ENCODE results near the gene SRGAP2C.
A peak's percentile ranks its signal among the peaks of the same experiment; 100 is the strongest.
"Not testable (repeated sequence)": the region's sequence is repeated elsewhere in the genome, so short reads cannot be mapped to it uniquely, and the experiment has no call there.

Gene SRGAP2C

DNA sequence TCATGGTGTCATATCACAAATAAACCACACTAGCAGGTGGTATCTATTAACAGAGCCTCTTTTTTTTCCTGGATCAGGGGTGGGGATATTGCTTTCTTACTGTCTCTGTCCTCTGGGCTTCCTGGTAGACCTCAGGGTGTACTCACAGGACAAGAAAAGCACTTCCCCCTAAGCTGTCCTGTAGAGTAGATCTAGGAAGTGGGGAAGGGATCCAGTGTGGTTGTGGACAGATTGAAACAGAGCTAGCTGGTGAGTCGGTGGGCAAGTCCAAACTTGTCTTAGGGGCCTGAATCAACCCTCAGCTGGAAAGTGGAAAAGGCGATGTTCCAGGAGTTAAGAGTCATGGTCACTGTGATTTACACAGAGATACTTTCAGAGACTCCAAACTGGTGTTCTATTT, 96.7 kb downstream of the SRGAP2C start:
- DNase-seq = not testable (repeated sequence)

DNA sequence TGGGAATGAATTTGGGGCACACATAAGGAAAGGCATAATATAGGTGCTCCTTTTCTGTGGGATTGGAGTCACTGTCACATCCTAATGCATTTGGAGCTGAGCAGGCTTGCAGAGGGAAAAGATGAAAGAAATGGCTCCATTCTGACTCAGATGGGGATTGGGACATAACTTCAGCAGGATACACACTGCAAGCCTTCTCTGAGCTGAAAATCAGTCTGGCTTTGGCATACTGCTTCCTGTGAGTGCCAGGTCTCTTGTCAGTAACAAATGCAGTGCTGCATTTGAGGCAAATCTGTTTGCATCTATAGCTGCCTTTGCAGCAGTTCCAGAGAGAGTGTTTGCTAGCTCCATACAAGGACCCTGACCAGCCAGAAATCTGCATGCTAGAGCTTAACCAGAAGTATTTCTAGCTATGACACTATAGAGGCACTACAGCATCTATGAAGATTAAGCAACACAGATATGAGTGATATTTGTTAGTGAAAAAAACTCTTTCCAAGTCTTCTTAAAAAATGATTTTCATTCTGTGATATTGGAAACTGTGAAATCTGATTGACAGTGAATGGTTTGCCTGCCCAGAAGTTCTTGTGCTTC, 98.9 kb downstream of the SRGAP2C start:
- DNase-seq = peak; percentile 15

DNA sequence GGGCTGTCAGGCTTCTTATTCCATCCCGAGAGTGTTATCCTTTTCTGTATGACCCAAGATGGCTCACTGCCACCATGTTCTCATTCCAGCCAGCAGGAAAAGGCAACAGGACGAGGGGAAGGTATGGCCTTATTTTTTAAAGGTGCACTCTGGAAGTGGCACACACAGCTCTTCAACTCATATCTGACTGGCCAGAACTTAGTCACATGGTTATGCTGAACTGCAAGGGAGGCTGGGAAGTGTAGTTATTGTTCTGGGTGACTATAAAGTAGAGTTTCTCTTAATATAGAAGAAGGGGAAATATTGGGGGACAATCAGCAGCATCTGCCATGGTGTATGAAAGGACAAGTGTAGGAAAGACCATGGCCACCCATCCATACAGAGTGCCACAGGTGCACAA, 107.8 kb downstream of the SRGAP2C start:
- not testable (repeated sequence) for DNase-seq

DNA sequence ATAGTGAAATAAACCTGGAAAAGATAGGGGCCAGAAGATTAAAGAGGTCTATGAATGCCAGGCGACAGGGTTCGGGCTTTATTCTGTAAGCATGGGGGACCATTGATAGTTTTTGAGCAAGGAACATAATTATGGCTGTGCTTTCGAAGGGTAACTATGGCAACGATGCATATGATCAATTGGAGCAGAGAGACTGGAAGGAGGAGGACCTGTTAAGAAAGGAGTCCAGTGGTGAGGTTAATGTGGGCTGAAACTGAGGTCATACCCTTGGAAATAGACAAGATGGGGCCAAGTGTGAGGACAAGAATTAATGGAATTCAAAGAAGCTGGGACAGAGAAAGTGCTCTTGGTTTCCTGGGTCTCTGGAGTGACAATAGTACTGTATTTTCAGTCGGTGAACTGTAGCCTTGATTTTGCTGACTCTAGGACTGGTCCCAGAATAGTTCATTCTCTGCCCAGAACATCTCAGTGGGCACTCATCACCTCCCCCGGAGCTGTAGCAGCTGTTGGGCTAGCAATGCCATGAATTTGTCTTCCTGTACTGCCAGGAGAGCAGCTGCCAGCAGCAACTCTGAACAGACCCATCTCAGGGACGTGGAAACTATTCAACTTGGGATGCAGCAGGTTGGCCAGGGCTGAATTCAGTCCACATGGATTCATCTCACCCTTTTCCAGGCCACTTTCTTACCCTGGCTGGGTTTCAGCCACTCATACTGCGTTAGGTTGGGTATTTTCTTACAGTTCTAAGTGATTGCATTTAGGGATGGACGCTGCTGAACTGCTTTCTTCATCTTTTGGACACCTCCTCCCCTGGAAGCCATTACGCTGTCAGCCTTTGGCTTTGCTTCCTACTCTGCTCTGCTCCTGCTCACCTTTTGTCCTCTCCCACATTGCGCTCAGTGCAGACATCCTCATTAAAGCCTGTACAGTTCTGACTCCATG, 108.8 kb downstream of the SRGAP2C start:
- not testable (repeated sequence) for DNase-seq

DNA sequence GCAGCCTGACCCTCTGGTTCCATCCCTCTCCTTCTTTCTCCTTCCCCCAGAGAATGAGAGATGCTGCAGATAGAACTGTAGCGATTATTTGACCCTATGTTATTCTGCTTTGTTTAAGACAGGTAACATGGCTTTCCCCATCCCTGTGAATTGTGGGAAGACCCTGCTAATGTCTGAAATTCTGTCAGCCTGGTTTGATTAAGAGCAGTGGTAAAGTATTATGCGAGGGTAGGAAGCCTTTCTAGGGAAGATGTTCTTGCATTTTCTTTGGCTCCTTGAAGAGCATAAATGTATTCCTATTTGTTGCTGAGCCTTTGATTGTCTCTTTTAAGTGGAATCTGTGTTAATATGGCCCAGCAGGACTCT, 109.4 kb downstream of the SRGAP2C start:
- DNase-seq = not testable (repeated sequence)

DNA sequence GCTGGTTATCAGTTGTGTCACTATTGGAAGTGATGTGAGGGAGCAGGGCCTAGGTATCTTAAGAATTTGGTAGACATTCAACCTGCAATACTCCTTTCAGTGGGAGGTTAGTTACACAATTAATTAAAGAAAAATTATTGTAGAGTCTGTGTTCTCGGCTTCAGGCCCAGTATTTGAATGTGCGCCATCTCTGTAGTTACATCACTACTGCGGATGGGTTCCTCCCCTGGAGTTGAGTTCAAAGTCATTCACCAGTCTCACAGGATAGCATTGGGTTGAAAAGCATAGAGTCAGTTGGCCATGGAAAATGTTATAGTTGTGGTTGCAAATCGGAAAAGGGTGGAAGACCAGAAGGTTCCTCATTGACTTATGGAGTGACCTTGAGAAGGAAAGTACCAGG, 111.8 kb downstream of the SRGAP2C start:
- DNase-seq = not testable (repeated sequence)

DNA sequence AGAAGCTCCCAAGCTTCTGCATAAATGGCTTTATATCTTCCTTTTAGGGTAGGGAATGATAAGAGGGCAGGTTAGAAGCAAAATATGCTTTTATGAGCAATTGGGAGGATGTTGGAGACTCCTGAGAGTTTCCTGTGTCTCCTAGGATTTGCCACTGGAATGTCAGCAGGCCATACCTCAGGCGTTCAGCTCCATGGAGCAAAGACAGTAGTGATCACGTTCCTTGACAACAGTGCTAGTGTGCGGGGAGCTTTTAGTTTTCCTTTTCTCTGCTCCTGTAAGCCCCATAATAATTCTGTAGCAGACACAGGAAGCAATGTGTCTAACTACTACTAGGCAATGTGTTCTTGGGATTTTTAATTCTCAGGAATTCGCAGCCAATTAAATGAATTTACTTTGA, 113.8 kb downstream of the SRGAP2C start:
- DNase-seq = not testable (repeated sequence)

DNA sequence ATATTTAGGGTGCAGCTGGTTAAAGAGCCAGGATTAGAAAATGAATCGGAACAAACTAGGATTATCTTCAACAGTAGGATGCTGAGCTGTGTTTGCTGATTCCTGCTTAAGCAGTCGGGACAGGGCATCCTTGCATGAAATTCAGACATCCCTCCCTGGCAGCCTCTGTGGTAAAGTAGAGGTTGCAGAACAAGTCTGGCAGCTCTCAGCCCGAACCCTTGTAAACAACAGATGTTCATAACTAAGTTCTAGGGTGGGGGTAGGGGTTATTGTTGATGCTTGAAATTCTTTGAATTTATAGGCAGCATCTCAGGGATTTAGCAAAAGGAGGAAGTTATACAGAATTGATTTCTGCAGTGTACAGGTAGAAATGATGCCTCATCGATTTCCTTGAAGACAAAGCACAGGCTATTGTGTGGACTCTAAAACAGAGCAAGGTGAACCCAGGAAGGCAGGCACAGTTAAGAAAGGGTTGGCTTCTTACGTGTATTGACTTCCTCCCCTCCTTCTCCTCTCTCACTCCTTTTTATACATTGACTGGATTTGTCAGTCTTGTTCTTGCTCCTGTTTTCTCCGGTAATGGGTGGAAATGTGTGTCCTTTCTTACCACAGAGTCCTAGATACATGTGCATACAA, 114.9 kb downstream of the SRGAP2C start:
- DNase-seq = not testable (repeated sequence)

DNA sequence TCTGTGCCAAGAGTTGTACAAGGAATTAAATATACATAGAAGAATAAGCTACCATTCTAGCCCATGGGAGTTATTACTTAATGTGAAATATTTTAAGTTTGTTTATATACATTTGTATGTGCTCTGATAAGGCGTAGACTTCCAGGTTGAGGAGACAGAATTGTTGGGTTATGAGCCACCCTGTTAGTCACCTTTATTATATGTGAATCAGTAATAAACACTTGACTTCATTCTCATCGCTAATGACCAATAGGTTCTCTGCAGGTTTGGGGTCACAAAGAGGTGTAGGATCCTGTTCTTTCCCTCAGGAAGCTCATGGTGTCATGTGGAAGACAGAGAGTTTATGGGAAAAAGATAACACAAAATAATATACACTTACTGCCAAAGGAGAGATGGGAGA, 117.1 kb downstream of the SRGAP2C start:
- DNase-seq = not testable (repeated sequence)

DNA sequence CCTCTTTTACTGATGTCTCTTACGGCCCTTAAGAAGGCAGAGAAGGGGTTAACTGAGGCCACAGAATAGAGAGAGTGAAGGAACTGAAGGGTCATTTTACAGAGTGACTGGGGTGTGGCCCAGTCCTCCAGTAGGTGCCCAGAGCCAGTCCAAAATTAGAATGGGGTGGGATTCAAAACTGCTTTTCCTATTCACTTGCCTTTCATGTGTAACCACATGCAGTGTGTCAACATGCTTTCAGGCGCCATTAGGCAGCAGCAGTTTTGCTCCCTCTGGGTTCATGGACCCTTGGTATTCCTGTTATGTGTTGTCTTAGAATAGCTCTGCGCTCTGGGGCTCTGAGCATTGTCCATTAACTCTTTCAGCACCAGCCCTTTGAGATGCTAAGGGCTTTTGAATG, 123.0 kb downstream of the SRGAP2C start:
- not testable (repeated sequence) for DNase-seq

DNA sequence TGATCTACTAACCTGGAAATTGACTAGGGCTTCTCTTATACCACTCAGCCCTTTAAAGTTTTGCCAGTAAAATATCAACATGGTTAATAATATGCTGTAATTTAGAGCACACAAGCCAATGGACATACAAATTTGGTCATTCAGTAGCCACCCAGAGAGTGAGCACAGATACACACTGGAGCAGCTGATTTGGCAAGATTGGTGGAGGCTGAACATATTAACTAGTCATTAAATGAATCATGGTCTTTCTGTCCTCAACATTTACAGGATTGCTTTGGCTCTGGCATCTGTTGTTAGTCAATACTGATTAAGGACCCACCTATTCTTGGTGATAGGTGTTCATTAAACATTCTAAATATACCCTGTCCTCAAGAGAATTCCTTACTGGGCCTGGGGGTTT, 130.7 kb downstream of the SRGAP2C start:
- not testable (repeated sequence) for DNase-seq

DNA sequence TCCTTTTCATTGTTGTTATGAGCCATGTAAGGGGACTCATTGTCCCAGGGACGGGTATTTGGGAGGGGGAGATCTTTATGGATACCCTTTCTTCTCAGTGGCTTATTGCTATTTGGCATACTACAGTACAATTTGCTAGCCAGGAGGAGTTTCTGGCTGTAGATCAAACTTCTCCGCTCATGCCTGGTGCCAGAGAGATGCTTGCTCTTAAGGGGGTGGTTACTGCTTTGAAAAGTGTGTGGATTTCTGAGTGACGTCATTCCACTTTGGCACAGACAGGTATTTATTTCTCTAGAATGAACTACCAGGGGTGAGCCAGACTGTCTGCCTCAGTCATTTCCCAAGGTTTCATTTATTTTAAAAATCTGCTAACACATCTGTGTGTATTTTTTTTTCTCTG, 131.3 kb downstream of the SRGAP2C start:
- DNase-seq = not testable (repeated sequence)

DNA sequence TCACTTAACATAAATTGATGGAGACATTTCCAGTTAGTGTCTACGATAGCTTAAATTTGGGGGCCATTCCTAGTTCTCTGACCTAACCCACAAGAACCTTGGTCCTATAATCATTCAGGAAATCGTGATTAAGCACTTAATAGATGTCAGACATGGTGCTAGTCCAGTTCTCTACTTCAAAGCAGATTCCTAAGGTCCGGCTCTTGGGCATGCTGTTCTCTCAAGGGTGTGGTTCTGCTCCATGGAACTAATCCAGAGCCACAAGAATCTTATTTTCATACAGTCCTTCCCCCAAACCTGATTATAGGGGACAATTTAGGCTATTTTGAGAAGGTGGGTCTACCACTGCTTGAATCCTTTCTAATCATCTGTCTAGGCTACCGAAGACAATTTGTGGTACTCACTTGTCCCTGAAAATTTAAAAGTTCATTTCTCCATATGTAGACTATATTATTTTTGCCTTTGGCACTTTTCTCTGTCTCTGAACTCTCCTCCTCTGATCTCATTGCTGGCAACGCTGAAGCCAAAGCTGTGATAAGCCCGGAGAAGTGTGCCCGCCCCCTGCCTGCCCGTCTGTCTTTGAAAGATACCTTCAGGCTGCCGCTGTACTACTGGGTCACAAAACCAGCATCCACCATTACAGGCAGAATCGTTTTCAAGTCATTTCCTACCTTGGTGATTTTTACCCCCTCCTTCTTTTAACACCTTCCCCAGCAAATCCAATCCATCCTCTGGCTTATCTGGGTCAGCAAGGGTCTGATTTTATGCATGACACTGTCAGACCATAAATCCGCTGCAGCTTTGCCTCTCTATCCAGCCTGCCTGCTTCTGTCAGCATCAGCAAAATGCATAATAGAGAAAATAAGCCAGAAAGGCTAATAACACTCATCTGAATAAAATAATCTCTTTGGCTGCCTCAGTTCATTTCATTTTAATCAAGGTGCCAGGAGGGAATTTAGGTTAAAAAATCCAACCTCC, 133.0 kb downstream of the SRGAP2C start:
- DNase-seq = not testable (repeated sequence)

DNA sequence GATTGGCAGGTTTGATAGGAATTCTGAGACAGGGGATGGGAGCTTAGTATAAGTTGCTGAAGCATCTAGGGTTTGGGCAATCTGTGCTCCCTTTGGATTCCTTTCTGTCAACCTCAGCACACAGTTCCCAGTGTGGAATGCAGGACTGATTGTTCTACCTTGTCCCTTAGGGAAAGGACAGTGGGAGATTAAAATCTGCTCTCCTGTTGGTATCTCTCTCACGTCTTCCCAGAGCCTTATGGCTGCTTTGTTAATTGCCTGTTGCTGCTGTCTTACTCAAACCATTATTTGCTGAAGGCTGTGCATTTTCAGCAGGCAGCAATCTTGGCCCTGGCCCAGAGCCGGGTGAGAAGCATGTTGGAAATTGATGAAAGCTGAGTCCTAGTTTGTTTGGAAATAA, 133.9 kb downstream of the SRGAP2C start:
- DNase-seq = not testable (repeated sequence)

DNA sequence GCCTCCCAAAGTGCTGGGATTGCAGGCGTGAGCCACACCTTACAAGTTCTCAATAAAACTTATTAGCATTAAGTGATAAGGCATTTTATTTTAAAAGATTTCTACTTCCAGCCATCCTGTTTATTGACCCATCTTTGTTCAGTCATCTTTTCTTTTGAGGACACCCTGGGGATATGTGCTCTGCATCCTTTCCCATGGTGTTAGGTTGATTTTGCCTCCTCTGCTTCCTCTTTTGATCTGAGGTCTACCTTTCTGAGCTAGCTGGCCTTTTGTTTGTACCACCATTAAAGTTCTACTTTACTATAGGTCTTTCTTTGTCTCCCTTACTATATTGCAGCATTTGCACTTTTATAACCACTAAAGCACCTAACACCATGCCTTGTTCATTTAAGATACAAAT, 136.9 kb downstream of the SRGAP2C start:
- DNase-seq = not testable (repeated sequence)

DNA sequence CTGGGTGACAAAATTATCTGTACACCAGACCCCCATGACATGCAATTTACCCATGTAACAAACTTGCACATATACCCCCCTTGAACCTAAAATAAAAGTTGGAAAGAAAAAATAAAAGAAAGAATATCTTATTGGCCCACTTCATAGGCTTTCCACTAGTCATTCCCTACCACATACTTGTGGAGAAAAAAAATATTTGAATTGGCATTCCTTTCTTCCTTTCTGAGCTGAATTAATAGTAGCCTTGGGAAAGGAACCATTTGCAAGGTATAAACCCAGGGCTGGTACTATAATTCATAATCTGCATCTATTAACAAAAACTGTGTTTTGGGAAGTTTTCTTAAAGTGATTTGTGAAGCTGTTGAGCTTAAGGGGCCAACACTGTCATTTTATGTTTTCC, 140.0 kb downstream of the SRGAP2C start:
- DNase-seq = not testable (repeated sequence)

DNA sequence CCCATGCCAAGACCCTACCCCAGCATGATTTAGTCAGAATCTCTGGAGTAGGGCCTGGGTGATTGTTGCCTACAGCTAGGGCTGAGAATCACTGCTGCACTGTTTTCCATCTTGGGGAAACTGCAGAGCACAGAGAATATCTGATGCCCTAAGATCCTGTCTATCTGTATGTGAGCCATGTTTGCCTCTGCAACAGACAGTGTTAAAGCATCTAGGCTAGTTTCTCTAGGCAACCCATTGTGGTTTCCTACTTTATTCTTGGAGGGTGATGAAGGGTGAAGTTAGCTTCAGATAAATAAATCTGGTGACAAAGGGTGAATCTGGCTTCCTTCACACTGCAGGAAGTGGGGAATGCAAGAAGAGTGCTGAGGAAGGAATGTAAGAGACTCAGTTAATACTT, 147.4 kb downstream of the SRGAP2C start:
- not testable (repeated sequence) for DNase-seq

DNA sequence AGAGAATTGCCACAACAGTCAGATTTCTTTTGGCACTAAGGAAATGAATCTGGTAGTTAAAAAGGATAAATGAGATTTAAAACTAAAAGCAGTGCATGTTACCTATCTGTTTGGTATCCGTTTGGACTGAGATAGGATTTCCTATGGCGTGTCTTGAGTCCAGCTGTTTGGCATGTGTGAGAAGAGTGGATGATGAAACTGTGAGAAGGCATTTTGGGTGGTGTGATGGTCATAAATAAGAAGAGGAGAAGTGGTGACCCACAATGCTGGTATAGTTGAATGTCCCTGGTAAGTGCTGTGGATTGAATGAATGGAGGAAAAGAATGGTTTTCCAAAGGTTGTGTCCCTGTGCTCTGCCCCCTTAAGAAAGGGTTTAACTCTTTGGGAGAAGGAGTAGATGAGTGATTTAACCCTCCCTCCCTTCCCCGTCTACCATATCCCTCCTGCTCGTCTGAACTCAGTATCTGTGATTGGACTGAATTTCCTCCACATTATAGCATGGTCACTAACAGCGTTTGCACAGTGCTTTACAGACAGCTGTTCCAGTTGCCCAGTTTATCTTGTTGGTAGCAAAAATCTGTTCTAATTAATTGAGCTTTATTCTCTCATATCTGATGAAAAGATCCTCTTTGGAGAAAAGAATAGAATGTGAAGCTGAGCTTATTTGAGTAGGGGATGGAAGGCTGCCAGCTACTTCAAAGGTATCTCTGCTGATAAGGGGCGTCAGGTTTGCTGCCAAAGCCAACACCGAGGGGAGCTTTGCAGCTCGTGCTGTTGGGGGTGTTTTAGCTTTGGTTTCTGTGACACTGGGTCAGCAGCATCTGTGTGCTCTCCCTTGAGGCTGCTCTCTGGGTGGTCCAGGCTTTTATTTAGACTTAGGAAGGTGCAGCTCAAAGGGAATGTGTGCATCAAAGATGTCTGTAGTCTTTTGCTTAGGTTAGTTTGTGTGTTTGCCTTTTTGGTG, 148.1 kb downstream of the SRGAP2C start:
- not testable (repeated sequence) for DNase-seq

DNA sequence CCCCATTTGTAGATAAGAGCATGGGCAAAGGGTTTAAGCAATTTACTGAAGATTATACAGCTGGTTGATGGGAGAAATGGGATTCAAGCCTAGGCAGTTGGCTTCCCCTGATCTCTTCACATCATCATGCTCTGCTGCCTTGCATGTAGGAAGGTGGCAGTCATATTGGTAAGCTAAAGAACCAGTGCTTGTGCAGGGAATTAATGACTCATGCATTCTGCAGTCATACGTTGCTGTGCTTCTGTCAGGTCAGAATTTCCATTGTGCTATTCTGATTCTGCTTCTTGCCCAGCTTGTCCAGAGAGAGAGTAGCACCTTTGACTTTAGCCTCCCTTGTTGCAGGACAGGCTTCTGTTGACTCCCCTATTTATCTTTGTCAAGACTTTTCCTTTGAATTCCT, 153.2 kb downstream of the SRGAP2C start:
- not testable (repeated sequence) for DNase-seq

DNA sequence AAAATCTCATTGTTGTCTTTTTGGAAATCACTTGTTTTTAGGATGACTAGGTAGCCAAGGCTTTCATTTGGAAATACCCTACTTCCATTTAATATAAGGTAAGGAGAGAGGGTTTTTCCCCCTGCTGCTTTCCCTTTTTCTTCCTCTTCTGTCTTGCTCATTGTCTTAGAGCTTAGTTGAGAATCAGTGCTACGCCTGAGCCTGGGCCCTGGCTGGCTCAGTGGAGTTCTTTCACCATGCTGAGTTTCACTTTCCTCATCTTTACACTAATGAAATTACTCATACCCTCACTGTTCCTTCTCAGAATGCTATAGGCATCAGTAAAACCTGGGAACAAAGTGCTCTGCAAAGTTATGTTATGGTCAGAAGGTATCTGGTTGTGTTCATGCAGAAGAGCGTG, 154.8 kb downstream of the SRGAP2C start:
- DNase-seq = not testable (repeated sequence)

DNA sequence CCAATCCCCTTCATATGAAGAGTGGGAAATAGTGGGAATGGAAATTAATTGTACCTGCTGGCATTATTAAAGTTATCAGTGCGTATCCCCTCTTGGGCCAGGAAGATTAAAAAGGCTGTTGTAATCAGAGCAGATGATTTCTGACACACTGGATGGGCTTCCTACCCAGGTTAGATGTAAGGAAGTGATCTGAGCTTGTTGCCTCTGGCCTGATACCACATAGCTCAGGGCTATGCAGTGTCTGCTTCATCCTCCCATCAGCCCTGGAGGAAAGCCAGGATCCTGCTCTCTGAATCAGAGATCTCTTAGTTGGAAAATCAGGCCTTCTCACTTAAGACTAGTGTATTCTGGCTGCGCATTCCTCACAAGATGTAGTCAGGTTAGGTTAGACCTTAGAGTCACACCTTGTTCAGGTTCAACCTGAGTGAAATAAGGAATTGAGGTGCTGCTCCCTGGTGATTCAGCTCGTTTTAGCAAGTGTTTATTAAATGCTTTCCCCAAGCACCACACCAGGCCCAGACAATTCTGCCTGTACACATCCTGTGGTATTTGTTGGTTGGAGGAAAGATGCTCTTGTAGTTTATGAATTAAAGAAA, 158.6 kb downstream of the SRGAP2C start:
- peak; percentile 56 for DNase-seq
